HFFc6 (cell line): ENCODE measurements around the gene EXOC3L2. TPM values are rescaled to one million over a fixed set of nuclear protein-coding genes. Genes with fewer than 3 reads are reported as not detected.

ENCODE experiments used
- DNase-seq: peaks from one replicate; pipeline ENCODE4 v3.0.0-alpha.2; 2018
- H3K27ac Mint-ChIP-seq: 2 replicates; pipeline ENCODE4 v1.8.0; 2020; ENCODE audit warnings: mild to moderate bottlenecking, mixed read lengths
- H3K27me3 Mint-ChIP-seq: 2 replicates; pipeline ENCODE4 v1.8.0; 2021; ENCODE audit warnings: mild to moderate bottlenecking, moderate library complexity, mixed read lengths; ENCODE audit not compliant: insufficient read depth
- H3K36me3 Mint-ChIP-seq: 2 replicates; pipeline ENCODE4 v1.8.0; 2021; ENCODE audit warnings: low read depth, mixed read lengths
- H3K4me1 Mint-ChIP-seq: 2 replicates; pipeline ENCODE4 v1.8.0; 2020; ENCODE audit warnings: low read depth, mixed read lengths
- H3K4me3 Mint-ChIP-seq: 2 replicates; pipeline ENCODE4 v1.8.0; 2020; ENCODE audit warnings: mild to moderate bottlenecking, moderate library complexity, mixed read lengths
- H3K9me3 Mint-ChIP-seq: 2 replicates; pipeline ENCODE4 v1.8.0; 2020; ENCODE audit warnings: mild to moderate bottlenecking, mixed read lengths
- long read RNA-seq: library from polyadenylated mRNA; unstranded; transcript quantifications from one replicate; pipeline ENCODE4 v2.0.0, GENCODE V29; 2019
- total RNA-seq, 6 experiments: library from RNA; stranded (reverse); fragmentation: NEBNext Ultra II Directional; extraction: Animal tissue kit (Norgen Biotek cat#: 25700); gene quantifications; 2 replicates in 1 of 6; 3 replicates in 5 of 6; pipeline ENCODE4 v1.2.3, GENCODE V29; 2021
- TF ChIP-seq, protein P1 (sequence below): fragments of 200-600 bp; sonication (generic); IDR thresholded peaks from 2 replicates; pipeline ENCODE4 v1.5.0; 2021; ENCODE audit warnings: antibody characterized with exemption, mild to moderate bottlenecking

EXOC3L2 gene
- under 1 TPM in 1 of 6 experiments, not detected in 5; 0.10 TPM for total RNA-seq
- long read RNA-seq, result 0 reads

DNA sequence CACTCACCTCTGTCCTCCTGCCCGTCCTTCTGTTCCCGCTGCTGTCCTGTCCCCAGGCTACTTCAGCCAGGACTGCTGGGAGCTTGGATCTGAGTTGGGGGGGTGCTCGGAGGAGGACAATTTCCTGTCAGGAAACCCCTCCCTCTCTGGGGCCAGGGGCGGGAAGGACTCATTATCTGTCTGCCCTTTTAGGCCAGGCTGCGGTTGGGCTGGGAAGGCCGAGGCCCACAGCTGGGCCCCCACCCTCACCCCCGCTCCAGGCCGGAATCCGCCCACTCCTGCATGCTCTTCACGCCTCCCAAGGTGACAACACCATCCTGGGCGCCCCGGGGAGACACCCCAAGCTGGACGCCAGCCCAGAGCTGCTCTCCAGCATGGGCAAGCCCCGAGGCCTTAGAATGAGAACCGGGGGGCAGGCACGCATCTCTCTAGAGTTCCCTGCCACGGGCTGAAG, at the start of gene EXOC3L2:
Gene EXOC3L2, minus strand, starts transcription at position 74 of the 454 bp plus-strand sequence. CDS start 6,362 bp downstream, outside the sequence.
- no peak for DNase-seq
- Mint-ChIP-seq H3K27ac (no peak within 1 kb of the TSS), H3K36me3 (no peaks in the 10 kb centered on the region), H3K27me3 (peaks cover 17% of the 10 kb centered on the region), H3K9me3 (no peaks in the 10 kb centered on the region), H3K4me3 (no peak within 1 kb of the TSS), H3K4me1 (peaks cover 16% of the 10 kb centered on the region)
- TF ChIP-seq, protein P1, sequence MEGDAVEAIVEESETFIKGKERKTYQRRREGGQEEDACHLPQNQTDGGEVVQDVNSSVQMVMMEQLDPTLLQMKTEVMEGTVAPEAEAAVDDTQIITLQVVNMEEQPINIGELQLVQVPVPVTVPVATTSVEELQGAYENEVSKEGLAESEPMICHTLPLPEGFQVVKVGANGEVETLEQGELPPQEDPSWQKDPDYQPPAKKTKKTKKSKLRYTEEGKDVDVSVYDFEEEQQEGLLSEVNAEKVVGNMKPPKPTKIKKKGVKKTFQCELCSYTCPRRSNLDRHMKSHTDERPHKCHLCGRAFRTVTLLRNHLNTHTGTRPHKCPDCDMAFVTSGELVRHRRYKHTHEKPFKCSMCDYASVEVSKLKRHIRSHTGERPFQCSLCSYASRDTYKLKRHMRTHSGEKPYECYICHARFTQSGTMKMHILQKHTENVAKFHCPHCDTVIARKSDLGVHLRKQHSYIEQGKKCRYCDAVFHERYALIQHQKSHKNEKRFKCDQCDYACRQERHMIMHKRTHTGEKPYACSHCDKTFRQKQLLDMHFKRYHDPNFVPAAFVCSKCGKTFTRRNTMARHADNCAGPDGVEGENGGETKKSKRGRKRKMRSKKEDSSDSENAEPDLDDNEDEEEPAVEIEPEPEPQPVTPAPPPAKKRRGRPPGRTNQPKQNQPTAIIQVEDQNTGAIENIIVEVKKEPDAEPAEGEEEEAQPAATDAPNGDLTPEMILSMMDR, result no peak

GRCh38 chr19:45294291-45295029, 49.3 kb upstream of the EXOC3L2 start:
- peaks cover 10% of the 10 kb centered on the region for H3K9me3 Mint-ChIP-seq
- no peak overlapping the region for H3K4me3 Mint-ChIP-seq
- H3K27me3 Mint-ChIP-seq, result no peaks in the 10 kb centered on the region; the same call in 1 of the 2 replicates
- no peak for DNase-seq
- TF ChIP-seq, protein P1, result no peak
- no peaks in the 10 kb centered on the region for H3K4me1 Mint-ChIP-seq
- H3K27ac Mint-ChIP-seq, result no peak overlapping the region
- H3K36me3 Mint-ChIP-seq, result peaks cover 46% of the 10 kb centered on the region

DNA sequence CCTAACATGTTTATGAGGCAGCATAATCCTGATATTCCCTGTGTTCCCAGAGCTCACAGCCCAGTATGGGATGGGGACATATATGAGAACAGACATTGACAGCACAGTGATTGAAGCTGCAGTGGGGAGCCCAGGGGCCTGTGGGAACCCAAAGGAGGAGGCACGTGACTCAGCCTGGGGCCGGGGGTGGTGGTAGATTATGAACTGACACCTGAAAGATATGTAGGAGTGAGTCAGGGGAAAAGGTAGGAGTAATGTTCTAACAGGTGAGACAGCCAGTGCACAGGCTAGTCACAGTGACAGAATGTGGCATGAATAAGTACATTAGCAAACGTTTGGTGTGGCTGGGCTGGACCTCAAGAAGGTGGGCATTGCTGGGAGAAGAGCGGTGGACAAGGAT, 48.5 kb upstream of the EXOC3L2 start:
- Mint-ChIP-seq H3K27ac (no peak overlapping the region), H3K4me3 (no peak overlapping the region)
- TF ChIP-seq, protein P1, result no peak

DNA sequence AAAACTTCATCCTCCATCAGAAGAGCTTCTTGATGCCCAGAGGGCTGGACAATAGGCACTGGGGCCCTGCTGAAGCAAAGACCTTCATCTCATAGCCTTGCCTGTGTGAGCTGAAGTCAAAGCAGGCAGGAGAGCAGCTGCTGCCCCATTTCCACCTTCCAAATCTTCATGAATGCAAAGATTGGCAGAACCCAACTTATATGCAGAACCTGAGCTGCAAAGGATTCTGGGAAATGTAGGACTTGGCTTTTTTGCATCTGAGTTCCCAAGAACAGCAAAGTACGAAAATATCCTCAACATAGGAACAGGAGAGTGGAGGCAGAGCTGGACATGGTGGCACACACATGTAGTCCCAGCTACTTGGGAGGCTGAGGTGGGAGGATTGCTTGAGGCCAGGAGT, 46.6 kb upstream of the EXOC3L2 start:
- Mint-ChIP-seq H3K27me3 (no peaks in the 10 kb centered on the region), H3K4me1 (no peaks in the 10 kb centered on the region), H3K9me3 (peaks cover 10% of the 10 kb centered on the region), H3K27ac (no peak overlapping the region), H3K4me3 (no peak overlapping the region), H3K36me3 (peaks cover 38% of the 10 kb centered on the region)
- DNase-seq, result no peak
- TF ChIP-seq, protein P1, result no peak

More for the DNA sequence above, 48.5 kb upstream of the EXOC3L2 start:
- Mint-ChIP-seq H3K36me3 (peaks cover 41% of the 10 kb centered on the region), H3K4me1 (no peaks in the 10 kb centered on the region), H3K27me3 (no peaks in the 10 kb centered on the region; the same call in 1 of the 2 replicates), H3K9me3 (peaks cover 10% of the 10 kb centered on the region)
- DNase-seq, result no peak

DNA sequence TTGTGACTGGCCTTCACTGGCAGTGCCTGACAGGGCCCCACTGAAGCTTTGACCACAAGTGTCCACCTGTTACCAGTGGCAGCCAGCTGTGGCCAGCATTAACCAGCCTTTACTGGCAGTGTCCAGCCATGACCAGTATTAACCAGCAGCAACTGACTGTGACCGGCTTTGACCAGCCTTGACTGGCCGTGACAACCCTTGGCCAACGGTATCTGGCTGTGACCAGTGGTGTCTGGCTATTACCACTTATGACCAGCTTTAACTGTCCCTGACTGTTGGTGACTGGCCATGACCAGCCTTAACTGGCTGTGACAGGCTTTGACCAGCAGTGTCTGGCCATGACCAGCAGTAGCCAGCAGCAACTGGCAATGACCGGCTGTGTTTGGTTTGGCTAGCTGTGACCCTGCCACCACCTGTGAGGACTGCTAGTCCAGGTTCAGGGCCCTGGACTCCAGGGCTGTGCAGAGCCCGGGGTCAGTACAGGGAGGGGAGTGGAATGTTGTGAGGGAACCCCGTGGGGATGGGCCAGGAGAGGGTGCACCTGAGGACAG, 45.2 kb upstream of the EXOC3L2 start:
- H3K9me3 Mint-ChIP-seq, result peaks cover 10% of the 10 kb centered on the region
- H3K27me3 Mint-ChIP-seq, result no peaks in the 10 kb centered on the region; the same call in 1 of the 2 replicates
- H3K4me1 Mint-ChIP-seq, result no peaks in the 10 kb centered on the region
- peaks cover 36% of the 10 kb centered on the region for H3K36me3 Mint-ChIP-seq
- DNase-seq, result no peak
- H3K27ac Mint-ChIP-seq, result no peak overlapping the region
- no peak overlapping the region for H3K4me3 Mint-ChIP-seq
- TF ChIP-seq, protein P1, result no peak
